Measurements from ENCODE around the gene GOPC. TPM values are rescaled to one million over a fixed set of nuclear protein-coding genes. Genes with fewer than 3 reads are reported as not detected.
A peak's percentile ranks its signal among the peaks of the same experiment; 100 is the strongest.
"Not testable (repeated sequence)": the region's sequence is repeated elsewhere in the genome, so short reads cannot be mapped to it uniquely, and the experiment has no call there.

The GOPC gene
- 10.8 and 14.1 TPM in 2 replicates for total RNA-seq (2021)
- percentile 68 among the genes with signal in this experiment for Bru-seq, nascent RNA
- percentile 74 among the genes with signal in this experiment for BruChase-seq, experiment 1, labeled RNA remaining after a 2-hour chase
- BruChase-seq, experiment 2, labeled RNA remaining after a 6-hour chase: percentile 76 among the genes with signal in this experiment
- long read RNA-seq, full-length matches to known transcripts: 13 of 19 reads
- long read RNA-seq, partial matches to known transcripts: 2 of 19 reads
- long read RNA-seq, other reads (novel, unspliced or antisense): 4 of 19 reads

DNA sequence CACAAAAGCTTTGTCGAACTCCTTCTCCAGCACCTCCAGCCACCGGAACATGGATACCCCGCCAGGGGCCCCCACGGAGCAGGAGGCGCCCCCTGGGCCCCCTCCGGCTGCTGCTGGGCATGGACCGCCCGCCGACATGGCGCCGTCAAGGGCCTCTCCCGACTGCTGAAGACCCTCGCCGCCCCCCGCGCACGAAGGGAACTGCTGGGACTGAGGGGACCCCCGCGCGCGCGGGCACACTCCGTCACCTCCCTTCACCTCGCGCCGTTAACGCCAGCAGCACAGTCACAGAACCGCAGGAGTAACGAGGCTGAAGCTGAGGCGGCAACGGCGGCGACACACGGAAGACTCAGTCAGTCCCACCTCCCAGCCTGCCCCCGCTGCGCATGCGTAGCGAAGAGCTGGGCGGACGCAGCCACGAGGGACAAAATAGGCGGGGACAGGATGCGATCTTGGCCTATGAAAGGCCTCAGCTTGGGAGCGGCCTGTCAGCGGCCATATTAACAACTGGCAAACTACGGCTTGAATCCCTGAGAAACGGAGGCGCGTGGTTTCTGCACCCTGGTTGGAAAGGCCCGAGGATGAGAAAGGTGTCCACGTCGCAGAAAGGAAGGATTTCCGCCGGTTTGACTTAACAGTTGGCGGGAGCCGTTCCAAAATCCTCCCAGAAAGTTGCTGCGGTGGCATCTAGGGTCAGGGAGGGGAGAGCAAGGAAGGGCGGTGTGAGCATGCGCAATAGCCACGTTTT, at the start of gene GOPC:
Gene GOPC, minus strand, starts transcription at position 361 of the 748 bp plus-strand sequence. Its CDS starts 223 bp downstream, at position 138.
- intact Hi-C loops (cut with micrococcal nuclease; ENCODE audit: unreplicated experiment): loop anchor here (1.0 to 5.0 kb wide), 5 partner anchors 45 to 198 kb away; partner anchors contain the start of genes DCBLD1 and NUS1
- Histone ChIP-seq H3K4me2 (peak within 1 kb of the TSS; percentile 79), H3K79me2 (ENCODE audit: low read depth) (peaks cover 46% of the 10 kb centered on the region), H3K4me3 (peak within 1 kb of the TSS; percentile 58), H3K9me3 (ENCODE audit: insufficient read depth, low read depth) (peaks cover 4% of the 10 kb centered on the region; the same call in 1 of the 2 replicates), H3F3A (ENCODE audit: insufficient read depth, low read depth) (no peaks in the 10 kb centered on the region), H2AFZ (peak within 1 kb of the TSS; percentile 88), H3K27ac (peak within 1 kb of the TSS; percentile 62), H3K27me3 (ENCODE audit: insufficient read depth, low read depth) (no peaks in the 10 kb centered on the region), H3K36me3 (ENCODE audit: low read depth) (peaks cover 24% of the 10 kb centered on the region), H4K20me1 (ENCODE audit: insufficient read depth) (no peaks in the 10 kb centered on the region), H3K9me2 (ENCODE audit: insufficient read depth) (no peaks in the 10 kb centered on the region), H3K4me1 (replicated peaks; ENCODE audit: insufficient read depth) (peaks cover 31% of the 10 kb centered on the region; the same call in 1 of the 2 replicates)
- ChIA-PET CTCF (interaction anchor here (0.6 to 1.4 kb wide), 5 partner anchors 51 to 1331 kb away, joined by 3 to 8 read pairs (median 3); no protein-coding TSS in a partner anchor), POLR2A (ENCODE audit: unreplicated experiment) (interaction anchor here (0.5 to 0.7 kb wide), 4 partner anchors 251 to 1542 kb away, joined by 3 to 6 read pairs (median 4); partner anchors contain the start of genes FRK and RWDD1)
- DNase-seq: peak; percentile 94 to 97
- no TSS peak for BruUV-seq (replicated peaks)
- TF ChIP-seq CTCF (conservative IDR thresholded peaks at IDR 0.05) (0 out of 2 replicates have a peak, but pooled peaks have one; percentile 33), EZH2 (IDR thresholded peaks at IDR 0.05; ENCODE audit: low read depth) (no peak)

DNA sequence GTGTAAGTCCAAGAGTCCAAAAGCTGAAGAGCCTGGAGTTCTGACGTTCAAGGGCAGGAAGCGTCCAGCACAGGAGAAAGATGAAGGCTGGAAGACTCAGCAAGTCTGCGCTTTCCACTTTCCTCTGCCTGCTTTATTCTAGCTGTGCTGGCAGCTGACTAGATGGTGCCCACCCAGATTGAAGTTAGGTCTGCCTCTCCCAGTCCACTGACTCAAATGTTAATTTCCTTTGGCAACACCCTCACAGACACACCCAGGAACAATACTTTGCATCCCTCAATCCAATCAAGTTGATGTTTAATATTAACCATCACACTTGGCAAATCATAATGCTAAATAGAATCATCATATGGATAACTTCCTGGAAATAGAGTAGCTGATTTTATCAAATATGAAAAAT, 49.7 kb upstream of the GOPC start:
- H4K20me1 ChIP-seq (ENCODE audit: insufficient read depth); H3K4me1 ChIP-seq (replicated peaks; ENCODE audit: insufficient read depth); POLR2A ChIA-PET (ENCODE audit: unreplicated experiment); H3K9me2 ChIP-seq (ENCODE audit: insufficient read depth); CTCF ChIA-PET; H3K36me3 ChIP-seq (ENCODE audit: low read depth); H3K4me3 ChIP-seq; intact Hi-C loops (cut with micrococcal nuclease; ENCODE audit: unreplicated experiment); DNase-seq; H3K79me2 ChIP-seq (ENCODE audit: low read depth); BruUV-seq (replicated peaks); H3K4me2 ChIP-seq; H3K27me3 ChIP-seq (ENCODE audit: insufficient read depth, low read depth); H2AFZ ChIP-seq; H3F3A ChIP-seq (ENCODE audit: insufficient read depth, low read depth); H3K27ac ChIP-seq; H3K9me3 ChIP-seq (ENCODE audit: insufficient read depth, low read depth): not testable (repeated sequence)

GRCh38 chr6:117642976-117643375, 40.7 kb upstream of the GOPC start:
- Histone ChIP-seq H3K9me2 (ENCODE audit: insufficient read depth) (no peaks in the 10 kb centered on the region; the same call in 1 of the 2 replicates), H3F3A (ENCODE audit: insufficient read depth, low read depth) (no peaks in the 10 kb centered on the region), H3K27ac (no peak overlapping the region), H3K79me2 (ENCODE audit: low read depth) (no peaks in the 10 kb centered on the region), H3K9me3 (ENCODE audit: insufficient read depth, low read depth) (no peaks in the 10 kb centered on the region), H3K4me2 (no peak overlapping the region), H2AFZ (no peak overlapping the region), H3K4me1 (replicated peaks; ENCODE audit: insufficient read depth) (no peaks in the 10 kb centered on the region), H3K27me3 (ENCODE audit: insufficient read depth, low read depth) (no peaks in the 10 kb centered on the region), H3K36me3 (ENCODE audit: low read depth) (no peaks in the 10 kb centered on the region), H4K20me1 (ENCODE audit: insufficient read depth) (no peaks in the 10 kb centered on the region), H3K4me3 (no peak overlapping the region)
- TF ChIP-seq EZH2 (IDR thresholded peaks at IDR 0.05; ENCODE audit: low read depth) (no peak), CTCF (conservative IDR thresholded peaks at IDR 0.05) (no peak)
- POLR2A ChIA-PET (ENCODE audit: unreplicated experiment): no interaction called here
- intact Hi-C loops (cut with micrococcal nuclease; ENCODE audit: unreplicated experiment): no loop called here
- BruUV-seq (replicated peaks): no TSS peak
- CTCF ChIA-PET: no interaction called here
- peak in 1 of 2 experiments; percentile 18 for DNase-seq

Measured in PC-9 (cell line).